MCF 10A (cell line): Measurements from ENCODE around the gene IGFN1. TPM values are rescaled to one million over a fixed set of nuclear protein-coding genes. Genes with fewer than 3 reads are reported as not detected.
A peak's percentile ranks its signal among the peaks of the same experiment; 100 is the strongest.

Experiments used
- BruUV-seq: library from RNA; stranded (reverse); fragments of 400-500 nt; replicated peaks from 2 replicates; lab custom pipeline; 2021; lab: Mats Ljungman, UMichigan
- CTCF ChIA-PET: fragments of 300-600 bp; sonication (Branson Sonifier 250); formaldehyde crosslinking; extraction: SDS; loops from one replicate; lab custom pipeline; 2021; ENCODE audit warnings: antibody characterized with exemption, inconsistent platforms; lab: Yijun Ruan, JAX
- POLR2A ChIA-PET: fragments of 300-600, 350-650 bp; sonication (Branson Sonifier 250); formaldehyde crosslinking; extraction: SDS; loops from one replicate; lab custom pipeline; 2020; ENCODE audit warnings: antibody characterized with exemption, inconsistent platforms; lab: Yijun Ruan, JAX
- DNase-seq: peaks from one replicate; pipeline ENCODE4 v3.0.0-alpha.2; 2018; ENCODE audit not compliant: unreplicated experiment
- H3K27ac Mint-ChIP-seq: one replicate; pipeline ENCODE4 v1.8.0; 2022; ENCODE audit warnings: mild to moderate bottlenecking, low read depth, mixed read lengths; ENCODE audit not compliant: unreplicated experiment
- H3K27me3 Mint-ChIP-seq: one replicate; pipeline ENCODE4 v1.8.0; 2022; ENCODE audit warnings: mixed read lengths; ENCODE audit not compliant: insufficient read depth, unreplicated experiment
- H3K36me3 Mint-ChIP-seq: one replicate; pipeline ENCODE4 v1.8.0; 2022; ENCODE audit warnings: mild to moderate bottlenecking, moderate library complexity, mixed read lengths; ENCODE audit not compliant: insufficient read depth, unreplicated experiment
- H3K4me1 Mint-ChIP-seq: one replicate; pipeline ENCODE4 v1.8.0; 2022; ENCODE audit warnings: mixed read lengths; ENCODE audit not compliant: insufficient read depth, unreplicated experiment
- H3K4me3 Mint-ChIP-seq: one replicate; pipeline ENCODE4 v1.8.0; 2022; ENCODE audit warnings: mild to moderate bottlenecking, moderate library complexity, mixed read lengths; ENCODE audit not compliant: unreplicated experiment
- H3K9me3 Mint-ChIP-seq: one replicate; pipeline ENCODE4 v1.8.0; 2022; ENCODE audit warnings: mixed read lengths; ENCODE audit not compliant: unreplicated experiment
- intact Hi-C: fragments of 100-400 bp; cut with micrococcal nuclease; formaldehyde crosslinking; loops from 2 replicates; pipeline ENCODE4 v1.14.1; 2022
- total RNA-seq: library from RNA; stranded (reverse); gene quantifications from 2 replicates; pipeline ENCODE4 v1.2.3, GENCODE V29; 2022
- TF ChIP-seq, protein P1 (sequence below): fragments of 200-600 bp; IDR thresholded peaks from one replicate; pipeline ENCODE4 v1.8.0; 2022; ENCODE audit warnings: antibody characterized with exemption, mild to moderate bottlenecking; ENCODE audit not compliant: unreplicated experiment

Gene IGFN1
- total RNA-seq, 1 experiment from 2014 or later: 0.26 TPM

DNA sequence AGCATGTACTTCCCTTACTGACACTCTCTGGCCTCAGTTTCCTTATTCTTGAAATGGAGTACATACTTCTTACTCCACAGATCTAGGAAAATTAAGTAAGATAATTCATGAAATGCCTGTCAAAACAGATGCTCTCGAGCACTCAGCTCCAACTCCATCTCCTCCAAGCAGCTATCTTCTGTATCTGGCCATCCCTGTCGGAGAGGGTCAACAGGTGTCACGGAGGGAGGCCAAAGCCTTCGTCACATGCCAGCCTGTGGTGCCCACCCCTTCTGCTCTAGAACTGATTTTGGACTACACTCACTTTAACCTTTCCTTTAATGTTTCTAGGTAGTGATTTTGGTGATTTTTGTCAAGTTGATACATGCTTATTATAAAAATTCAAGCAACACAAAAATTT is 73.9 kb downstream of the IGFN1 start:
- intact Hi-C loops: no loop called here
- no peaks in the 10 kb centered on the region for H3K9me3 Mint-ChIP-seq
- CTCF ChIA-PET: interaction anchor here (1.1 to 22.1 kb wide), 9 partner anchors 9 to 248 kb away, joined by 3 to 474 read pairs (median 79); partner anchors contain the start of gene PKP1
- POLR2A ChIA-PET: interaction anchor here (0.6 to 46.7 kb wide), 5 partner anchors 11 to 1801 kb away, joined by 3 to 3819 read pairs (median 3); partner anchors contain the start of gene PKP1
- no TSS peak for BruUV-seq
- TF ChIP-seq, protein P1, sequence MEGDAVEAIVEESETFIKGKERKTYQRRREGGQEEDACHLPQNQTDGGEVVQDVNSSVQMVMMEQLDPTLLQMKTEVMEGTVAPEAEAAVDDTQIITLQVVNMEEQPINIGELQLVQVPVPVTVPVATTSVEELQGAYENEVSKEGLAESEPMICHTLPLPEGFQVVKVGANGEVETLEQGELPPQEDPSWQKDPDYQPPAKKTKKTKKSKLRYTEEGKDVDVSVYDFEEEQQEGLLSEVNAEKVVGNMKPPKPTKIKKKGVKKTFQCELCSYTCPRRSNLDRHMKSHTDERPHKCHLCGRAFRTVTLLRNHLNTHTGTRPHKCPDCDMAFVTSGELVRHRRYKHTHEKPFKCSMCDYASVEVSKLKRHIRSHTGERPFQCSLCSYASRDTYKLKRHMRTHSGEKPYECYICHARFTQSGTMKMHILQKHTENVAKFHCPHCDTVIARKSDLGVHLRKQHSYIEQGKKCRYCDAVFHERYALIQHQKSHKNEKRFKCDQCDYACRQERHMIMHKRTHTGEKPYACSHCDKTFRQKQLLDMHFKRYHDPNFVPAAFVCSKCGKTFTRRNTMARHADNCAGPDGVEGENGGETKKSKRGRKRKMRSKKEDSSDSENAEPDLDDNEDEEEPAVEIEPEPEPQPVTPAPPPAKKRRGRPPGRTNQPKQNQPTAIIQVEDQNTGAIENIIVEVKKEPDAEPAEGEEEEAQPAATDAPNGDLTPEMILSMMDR: no peak
- no peak overlapping the region for H3K4me3 Mint-ChIP-seq
- peaks cover 57% of the 10 kb centered on the region for H3K4me1 Mint-ChIP-seq
- peak overlapping the region; percentile 89 for H3K27ac Mint-ChIP-seq
- DNase-seq: no peak
- no peaks in the 10 kb centered on the region for H3K27me3 Mint-ChIP-seq
- H3K36me3 Mint-ChIP-seq: no peaks in the 10 kb centered on the region

DNA sequence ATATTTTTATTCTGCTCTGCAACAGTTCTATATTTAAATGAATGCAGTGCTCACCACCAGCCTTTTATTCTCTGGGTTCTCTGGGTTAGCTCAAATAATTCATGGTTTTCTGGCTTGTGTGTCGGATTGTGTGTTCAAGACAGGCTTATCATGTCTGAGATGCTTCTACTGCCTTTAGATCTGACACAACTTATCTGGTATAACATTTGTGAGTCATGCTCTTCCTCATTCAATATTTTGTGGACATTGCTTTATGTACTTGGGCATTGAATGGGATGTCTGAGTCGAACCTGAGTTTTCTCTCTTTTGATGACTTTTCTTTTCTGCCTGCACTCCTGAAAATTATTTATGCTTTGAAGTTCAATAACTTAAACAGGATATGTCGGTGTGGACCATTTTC is 75.1 kb downstream of the IGFN1 start:
- intact Hi-C loops: loop anchor here (1.0 to 2.0 kb wide), 2 partner anchors 10 to 33 kb away; no protein-coding TSS in a partner anchor
- POLR2A ChIA-PET: interaction anchor here (0.6 to 46.7 kb wide), 12 partner anchors 10 to 232 kb away, joined by 3 to 3819 read pairs (median 8); partner anchors contain the start of genes PHLDA3, PKP1 and TMEM9

GRCh38 chr1:201266276-201266675 is 75.7 kb downstream of the IGFN1 start:
- POLR2A ChIA-PET: interaction anchor here (0.6 to 46.7 kb wide), 20 partner anchors 9 to 592 kb away, joined by 3 to 3819 read pairs (median 5); partner anchors contain the start of genes PHLDA3, PKP1 and TMEM9
- intact Hi-C loops: loop anchor here (1.0 to 2.0 kb wide), 2 partner anchors 9 to 33 kb away; no protein-coding TSS in a partner anchor

More for the DNA sequence above, 75.1 kb downstream of the IGFN1 start:
- DNase-seq: peak; percentile 52
- H3K9me3 Mint-ChIP-seq: no peaks in the 10 kb centered on the region
- TF ChIP-seq, protein P1: no peak
- no peak overlapping the region for H3K4me3 Mint-ChIP-seq
- H3K27ac Mint-ChIP-seq: peak overlapping the region; percentile 89
- no peaks in the 10 kb centered on the region for H3K27me3 Mint-ChIP-seq
- BruUV-seq: no TSS peak
- CTCF ChIA-PET: interaction anchor here (0.6 to 22.1 kb wide), 10 partner anchors 9 to 346 kb away, joined by 3 to 474 read pairs (median 42); partner anchors contain the start of gene PKP1
- H3K36me3 Mint-ChIP-seq: no peaks in the 10 kb centered on the region
- H3K4me1 Mint-ChIP-seq: peaks cover 57% of the 10 kb centered on the region

More at GRCh38 chr1:201266276-201266675, 75.7 kb downstream of the IGFN1 start:
- no peaks in the 10 kb centered on the region for H3K9me3 Mint-ChIP-seq
- TF ChIP-seq, protein P1: no peak
- CTCF ChIA-PET: interaction anchor here (1.1 to 22.1 kb wide), 10 partner anchors 7 to 96 kb away, joined by 3 to 474 read pairs (median 50); partner anchors contain the start of gene PKP1
- peaks cover 52% of the 10 kb centered on the region for H3K4me1 Mint-ChIP-seq
- DNase-seq: no peak
- BruUV-seq: no TSS peak
- H3K27me3 Mint-ChIP-seq: no peaks in the 10 kb centered on the region
- no peaks in the 10 kb centered on the region for H3K36me3 Mint-ChIP-seq
- peak overlapping the region; percentile 89 for H3K27ac Mint-ChIP-seq
- peak overlapping the region; percentile 54 for H3K4me3 Mint-ChIP-seq
